Trophoblast cell (in vitro differentiated cells and primary cell): ENCODE results near the gene TMEM141.

Experiments
- DNase-seq, 2 donors: peaks; one replicate each; pipeline ENCODE4 v3.0.0-alpha.2; 2016
- H2AFZ ChIP-seq: 2 replicates; pipeline ENCODE4 v1.6.1; 2013; ENCODE audit warnings: low read length, moderate library complexity, mild to moderate bottlenecking; ENCODE audit not compliant: insufficient read depth, poor library complexity
- H2AK5ac ChIP-seq: 2 replicates; pipeline ENCODE4 v1.6.1; 2013; ENCODE audit warnings: mild to moderate bottlenecking, low read length
- H2BK120ac ChIP-seq: 2 replicates; pipeline ENCODE4 v1.6.1; 2013; ENCODE audit warnings: low read length, mild to moderate bottlenecking, moderate library complexity; ENCODE audit not compliant: insufficient read depth, poor library complexity
- H2BK12ac ChIP-seq: 2 replicates; pipeline ENCODE4 v1.6.1; 2013; ENCODE audit warnings: mild to moderate bottlenecking, low read length, moderate library complexity
- H2BK5ac ChIP-seq: 2 replicates; pipeline ENCODE4 v1.6.1; 2013; ENCODE audit warnings: low read length, low read depth, moderate library complexity, mild to moderate bottlenecking; ENCODE audit not compliant: poor library complexity
- H3K14ac ChIP-seq: 2 replicates; pipeline ENCODE4 v1.6.1; 2013; ENCODE audit warnings: mild to moderate bottlenecking, low read length
- H3K18ac ChIP-seq: 2 replicates; pipeline ENCODE4 v1.6.1; 2013; ENCODE audit warnings: mild to moderate bottlenecking, low read length
- H3K23ac ChIP-seq: 2 replicates; pipeline ENCODE4 v1.6.1; 2013; ENCODE audit warnings: low read length
- H3K27ac ChIP-seq: 2 replicates; pipeline ENCODE4 v1.5.1; 2013; ENCODE audit warnings: low read depth, mild to moderate bottlenecking, inconsistent platforms, low read length, moderate library complexity
- H3K27me3 ChIP-seq: 2 replicates; pipeline ENCODE4 v1.6.1; 2013; ENCODE audit warnings: inconsistent platforms, mild to moderate bottlenecking, low read length, moderate library complexity; ENCODE audit not compliant: insufficient read depth
- H3K36me3 ChIP-seq, 2 experiments: 1 replicate in 1 of 2; 2 replicates in 1 of 2; pipeline ENCODE4 v1.6.1; 2013; ENCODE audit warnings: low read length in 2 of 2, mild to moderate bottlenecking in 2 of 2, moderate library complexity in 1 of 2; ENCODE audit not compliant: insufficient read depth in 2 of 2, control insufficient read depth in 1 of 2
- H3K4ac ChIP-seq: 2 replicates; pipeline ENCODE4 v1.6.1; 2013; ENCODE audit warnings: low read depth, mild to moderate bottlenecking, low read length, moderate library complexity
- H3K4me1 ChIP-seq, 2 experiments: 1 replicate in 1 of 2; 2 replicates in 1 of 2; pipeline ENCODE4 v1.6.1; 2013; ENCODE audit warnings: low read length in 2 of 2, mild to moderate bottlenecking in 2 of 2, moderate library complexity in 1 of 2; ENCODE audit not compliant: insufficient read depth in 2 of 2, control insufficient read depth in 1 of 2
- H3K4me2 ChIP-seq: 2 replicates; pipeline ENCODE4 v1.6.1; 2013; ENCODE audit warnings: inconsistent platforms, mild to moderate bottlenecking, low read length, moderate library complexity
- H3K4me3 ChIP-seq: 2 replicates; pipeline ENCODE4 v1.5.1; 2013; ENCODE audit warnings: mild to moderate bottlenecking, low read depth, low read length, inconsistent platforms
- H3K79me1 ChIP-seq: one replicate; pipeline ENCODE4 v1.6.1; 2013; ENCODE audit warnings: low read length
- H3K79me2 ChIP-seq: 2 replicates; pipeline ENCODE4 v1.6.1; 2013; ENCODE audit warnings: low read length, mild to moderate bottlenecking; ENCODE audit not compliant: control insufficient read depth, insufficient read depth, poor library complexity
- H3K9ac ChIP-seq: 2 replicates; pipeline ENCODE4 v1.6.1; 2013; ENCODE audit warnings: mild to moderate bottlenecking, low read length
- H3K9me3 ChIP-seq: 2 replicates; pipeline ENCODE4 v1.6.1; 2013; ENCODE audit warnings: low read depth, mild to moderate bottlenecking, control low read depth, inconsistent platforms, low read length; ENCODE audit not compliant: insufficient read depth
- H4K12ac ChIP-seq: 2 replicates; pipeline ENCODE4 v1.6.1; 2013; ENCODE audit warnings: low read depth, mild to moderate bottlenecking, low read length, moderate library complexity
- H4K8ac ChIP-seq: 2 replicates; pipeline ENCODE4 v1.6.1; 2013; ENCODE audit warnings: low read depth, mild to moderate bottlenecking, low read length, moderate library complexity
- H4K91ac ChIP-seq: one replicate; pipeline ENCODE4 v1.6.1; 2013; ENCODE audit warnings: low read depth, mild to moderate bottlenecking, low read length, moderate library complexity
- WGBS: extraction: QIAGEN DNeasy Blood & Tissue Kit; methylation state at CpG from one replicate; pipeline ENCODE4 v1.1.7; 2013; ENCODE audit warnings: missing lambda C conversion rate; ENCODE audit not compliant: insufficient read length, insufficient coverage; ENCODE audit errors: extremely low coverage; 5-methylcytosine and 5-hydroxymethylcytosine counted together

Gene TMEM141

DNA sequence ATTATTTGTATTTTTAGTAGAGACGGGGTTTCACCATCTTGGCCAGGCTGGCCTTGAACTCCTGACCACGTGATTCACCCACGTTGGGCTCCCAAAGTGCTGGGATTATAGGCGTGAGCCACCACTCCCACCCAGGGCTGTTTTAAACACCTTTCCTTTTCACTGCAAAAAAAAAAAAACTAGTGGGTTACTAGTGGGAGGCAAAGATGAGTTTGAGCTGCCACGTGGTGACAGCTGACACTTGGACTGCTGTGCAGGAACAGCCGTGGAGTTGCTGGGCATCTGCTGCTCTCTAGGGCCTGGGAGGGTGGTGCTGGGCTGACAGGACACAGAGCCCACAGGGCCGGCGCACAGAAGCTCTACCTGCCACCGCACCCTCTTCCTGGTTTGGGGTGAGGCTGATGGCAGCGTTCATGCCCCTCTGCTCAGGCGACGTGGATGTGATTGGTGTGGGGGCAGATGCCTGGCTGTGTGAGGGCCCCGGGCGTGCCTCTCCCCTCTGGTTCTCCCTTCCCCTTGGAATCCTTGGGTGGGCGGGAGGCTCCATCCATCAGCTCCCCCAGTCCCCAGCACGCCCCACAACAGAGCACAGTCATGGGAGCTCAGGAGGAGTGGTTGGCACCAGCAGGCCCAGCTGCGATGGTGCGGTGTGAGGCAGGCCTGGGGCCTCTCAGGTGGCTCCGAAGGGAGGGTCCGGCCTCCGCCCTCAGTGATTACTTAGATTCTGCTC, 33.5 kb downstream of the TMEM141 start:
- Histone ChIP-seq H3K4ac (no peak overlapping the region), H3K79me2 (peaks cover 7% of the 10 kb centered on the region), H3K4me3 (no peak overlapping the region), H4K8ac (no peak overlapping the region), H3K4me1 (peaks cover 10 to 13% of the 10 kb centered on the region in 2 experiments), H2AFZ (no peak overlapping the region), H3K36me3 (peaks cover 61 to 63% of the 10 kb centered on the region in 2 experiments), H3K23ac (no peak overlapping the region), H3K18ac (no peak overlapping the region), H3K9ac (no peak overlapping the region), H3K27me3 (no peaks in the 10 kb centered on the region), H3K14ac (no peak overlapping the region), H2BK5ac (no peak overlapping the region), H3K79me1 (peaks cover 3% of the 10 kb centered on the region), H3K4me2 (no peak overlapping the region), H3K27ac (no peak overlapping the region), H2BK120ac (no peak overlapping the region), H4K12ac (no peak overlapping the region), H3K9me3 (no peaks in the 10 kb centered on the region), H2BK12ac (no peak overlapping the region), H2AK5ac (no peak overlapping the region), H4K91ac (no peak overlapping the region)
- no peak for DNase-seq
- WGBS: no CpG with 5 or more reads among the region's 21 CpGs

- Histone ChIP-seq H3K4ac (no peak overlapping the region), H3K79me1 (peaks cover 3% of the 10 kb centered on the region), H2AK5ac (no peak overlapping the region), H2BK12ac (no peak overlapping the region), H3K4me3 (no peak overlapping the region), H2BK5ac (no peak overlapping the region), H3K9ac (no peak overlapping the region), H4K91ac (no peak overlapping the region), H3K36me3 (peaks cover 70 to 72% of the 10 kb centered on the region in 2 experiments), H3K18ac (no peak overlapping the region), H3K23ac (no peak overlapping the region), H3K14ac (no peak overlapping the region), H3K27me3 (no peaks in the 10 kb centered on the region), H3K9me3 (no peaks in the 10 kb centered on the region), H3K4me1 (peaks cover 10 to 13% of the 10 kb centered on the region in 2 experiments), H2BK120ac (no peak overlapping the region), H4K8ac (no peak overlapping the region), H3K4me2 (no peak overlapping the region), H2AFZ (no peak overlapping the region), H3K27ac (no peak overlapping the region), H3K79me2 (peaks cover 7% of the 10 kb centered on the region), H4K12ac (no peak overlapping the region)
- WGBS: no CpG with 5 or more reads among the region's 44 CpGs
- no peak for DNase-seq
Measured at GRCh38 chr9:136825295-136826187, 34.4 kb downstream of the TMEM141 start.

GRCh38 chr9:136826188-136826541, 35.0 kb downstream of the TMEM141 start:
- H3K4me2 ChIP-seq: no peak overlapping the region
- DNase-seq: no peak
- no CpG with 5 or more reads among the region's 17 CpGs for WGBS
- H4K91ac ChIP-seq: no peak overlapping the region
- no peak overlapping the region for H4K8ac ChIP-seq
- no peaks in the 10 kb centered on the region for H3K27me3 ChIP-seq
- no peak overlapping the region for H3K9ac ChIP-seq
- H3K14ac ChIP-seq: no peak overlapping the region
- no peak overlapping the region for H2BK12ac ChIP-seq
- H3K27ac ChIP-seq: no peak overlapping the region
- peaks cover 2% of the 10 kb centered on the region for H3K79me1 ChIP-seq
- no peaks in the 10 kb centered on the region for H3K9me3 ChIP-seq
- H3K36me3 ChIP-seq: peaks cover 76 to 78% of the 10 kb centered on the region in 2 experiments
- peaks cover 6 to 8% of the 10 kb centered on the region in 2 experiments for H3K4me1 ChIP-seq
- H3K18ac ChIP-seq: no peak overlapping the region
- H2BK5ac ChIP-seq: no peak overlapping the region
- H2BK120ac ChIP-seq: no peak overlapping the region
- no peak overlapping the region for H3K4ac ChIP-seq
- no peak overlapping the region for H4K12ac ChIP-seq
- peaks cover 5% of the 10 kb centered on the region for H3K79me2 ChIP-seq
- no peak overlapping the region for H3K23ac ChIP-seq
- no peak overlapping the region for H2AK5ac ChIP-seq
- H3K4me3 ChIP-seq: no peak overlapping the region
- no peak overlapping the region for H2AFZ ChIP-seq

DNA sequence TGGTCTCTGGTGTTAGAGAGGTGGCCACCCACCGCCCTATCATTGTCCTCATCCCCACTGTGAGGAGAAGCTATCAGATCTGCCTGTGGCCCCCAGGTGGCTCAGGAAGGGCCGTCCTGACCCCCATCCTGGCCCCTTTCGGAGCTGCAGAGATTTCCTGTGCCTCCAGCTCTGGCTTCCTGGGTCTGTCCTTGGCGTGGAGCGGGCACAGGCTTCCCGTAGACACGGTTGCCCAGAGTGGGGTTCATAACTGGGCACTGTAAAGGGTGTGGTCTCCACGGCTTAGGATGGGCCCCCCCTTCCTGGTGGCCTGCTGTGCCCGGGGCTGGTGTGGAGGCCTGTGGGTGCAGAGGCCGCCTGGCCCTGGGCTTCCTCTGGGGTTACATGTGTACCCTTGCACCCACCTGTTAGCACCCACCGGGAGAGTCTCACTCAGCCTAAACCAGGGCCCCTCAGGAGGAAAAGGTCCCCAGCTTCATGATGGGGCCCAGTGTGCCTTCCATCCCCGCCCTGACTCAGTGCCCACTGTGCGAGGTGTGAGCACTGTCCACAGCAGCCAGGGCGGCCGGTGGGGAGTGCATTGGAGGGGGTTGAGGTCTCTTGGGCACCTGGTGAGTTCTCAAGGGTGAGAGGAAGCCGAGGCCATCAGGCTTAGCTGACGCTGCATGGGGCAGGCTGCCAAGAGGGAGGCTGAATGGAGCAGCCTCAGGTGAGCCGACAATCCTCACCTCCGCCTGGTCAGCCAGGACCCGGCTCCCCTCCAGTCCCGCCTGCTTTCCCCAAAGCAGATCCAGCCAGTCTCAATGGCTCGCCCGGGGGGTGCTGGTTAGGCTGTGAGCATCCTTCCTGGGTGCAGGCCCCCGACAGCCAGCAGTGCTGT, 35.8 kb downstream of the TMEM141 start:
- Histone ChIP-seq H2BK120ac (no peak overlapping the region), H4K91ac (no peak overlapping the region), H3K9ac (no peak overlapping the region), H3K27me3 (no peaks in the 10 kb centered on the region), H4K12ac (no peak overlapping the region), H3K9me3 (no peaks in the 10 kb centered on the region), H3K18ac (no peak overlapping the region), H2AFZ (no peak overlapping the region), H3K79me2 (no peaks in the 10 kb centered on the region), H3K79me1 (no peaks in the 10 kb centered on the region), H3K4me1 (no peaks in the 10 kb centered on the region), H2BK12ac (no peak overlapping the region), H3K23ac (no peak overlapping the region), H2AK5ac (no peak overlapping the region), H4K8ac (no peak overlapping the region), H3K4me3 (no peak overlapping the region), H3K27ac (no peak overlapping the region), H3K4me2 (no peak overlapping the region), H3K4ac (no peak overlapping the region), H3K36me3 (peaks cover 84 to 86% of the 10 kb centered on the region in 2 experiments), H3K14ac (no peak overlapping the region), H2BK5ac (no peak overlapping the region)
- no peak for DNase-seq
- no CpG with 5 or more reads among the region's 24 CpGs for WGBS
